SU-DHL-6 (cell line): ENCODE data around the gene FBXO42.

ENCODE experiments used
- EZH2phosphoT487 ChIP-seq: fragments of 200-600 bp; sonication (generic), shearing (Covaris generic); conservative IDR thresholded peaks from 2 replicates; pipeline ENCODE4 v1.6.1; 2018; ENCODE audit warnings: mild to moderate bottlenecking, antibody characterized with exemption, low read length, moderate library complexity, mixed read lengths
- TF ChIP-seq, protein P1 (sequence below): fragments of 200-600 bp; sonication (generic); IDR thresholded peaks from one replicate; pipeline ENCODE4 v1.5.1; 2017; ENCODE audit warnings: antibody characterized with exemption, mild to moderate bottlenecking, low read length, moderate library complexity; ENCODE audit not compliant: insufficient read depth, poor library complexity, severe bottlenecking

DNA sequence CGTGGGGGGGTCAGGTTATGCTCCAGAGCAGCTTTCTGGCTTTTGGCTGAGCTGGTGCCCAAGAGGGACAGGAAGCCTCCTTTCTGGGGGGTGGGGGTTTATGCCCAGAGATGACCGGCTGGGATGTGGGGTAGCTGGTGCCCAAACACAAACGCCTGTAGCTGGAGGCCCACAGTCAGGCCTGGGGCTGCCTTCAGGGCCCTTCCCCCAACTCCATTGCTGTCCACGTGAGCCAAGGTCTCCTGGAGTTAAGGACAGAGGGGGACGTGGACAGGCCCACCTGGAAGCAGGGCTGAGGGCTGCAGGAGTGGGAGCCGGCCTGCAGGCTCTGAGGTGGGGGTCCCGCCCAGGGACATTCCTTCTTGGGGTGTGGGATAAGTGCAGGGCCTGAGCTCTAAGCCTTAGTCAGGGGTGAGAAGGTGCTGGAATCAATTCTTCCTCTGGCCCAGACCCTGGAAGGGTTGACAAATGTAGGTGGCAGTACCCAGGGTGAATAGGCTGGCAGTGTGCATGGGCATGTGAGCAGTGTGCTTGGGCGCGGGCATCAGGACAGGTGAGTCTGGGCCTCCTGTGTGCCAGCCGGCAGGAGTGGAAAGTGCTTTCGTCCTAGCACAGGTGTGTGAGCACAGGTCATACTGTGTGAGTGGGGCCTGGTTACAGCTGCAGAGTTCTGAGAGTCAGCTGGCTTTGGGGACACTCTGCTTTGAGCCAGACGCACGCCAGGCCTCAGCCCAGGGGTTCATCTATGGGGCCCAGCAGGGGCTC, 122.1 kb downstream of the FBXO42 start:
- TF ChIP-seq, protein P1, sequence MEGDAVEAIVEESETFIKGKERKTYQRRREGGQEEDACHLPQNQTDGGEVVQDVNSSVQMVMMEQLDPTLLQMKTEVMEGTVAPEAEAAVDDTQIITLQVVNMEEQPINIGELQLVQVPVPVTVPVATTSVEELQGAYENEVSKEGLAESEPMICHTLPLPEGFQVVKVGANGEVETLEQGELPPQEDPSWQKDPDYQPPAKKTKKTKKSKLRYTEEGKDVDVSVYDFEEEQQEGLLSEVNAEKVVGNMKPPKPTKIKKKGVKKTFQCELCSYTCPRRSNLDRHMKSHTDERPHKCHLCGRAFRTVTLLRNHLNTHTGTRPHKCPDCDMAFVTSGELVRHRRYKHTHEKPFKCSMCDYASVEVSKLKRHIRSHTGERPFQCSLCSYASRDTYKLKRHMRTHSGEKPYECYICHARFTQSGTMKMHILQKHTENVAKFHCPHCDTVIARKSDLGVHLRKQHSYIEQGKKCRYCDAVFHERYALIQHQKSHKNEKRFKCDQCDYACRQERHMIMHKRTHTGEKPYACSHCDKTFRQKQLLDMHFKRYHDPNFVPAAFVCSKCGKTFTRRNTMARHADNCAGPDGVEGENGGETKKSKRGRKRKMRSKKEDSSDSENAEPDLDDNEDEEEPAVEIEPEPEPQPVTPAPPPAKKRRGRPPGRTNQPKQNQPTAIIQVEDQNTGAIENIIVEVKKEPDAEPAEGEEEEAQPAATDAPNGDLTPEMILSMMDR: no peak
- no peak for TF ChIP-seq EZH2phosphoT487
